GM23338 (cell line): Measurements from ENCODE around the gene VAPA. TPM values are rescaled to one million over a fixed set of nuclear protein-coding genes. Genes with fewer than 3 reads are reported as not detected.

ENCODE experiments used
- ATAC-seq: fragments of 200-7000 bp; cut with Tn5 transposase; 3 replicates; pipeline ENCODE4 v1.9.1; 2020
- DNase-seq: peaks from one replicate; pipeline ENCODE4 v3.0.0-alpha.2; 2015; ENCODE audit warnings: low spot score
- H2AFZ ChIP-seq: fragments of 200-600 bp; sonication (generic); 2 replicates; pipeline ENCODE4 v1.8.0; 2016; ENCODE audit warnings: antibody characterized with exemption, mild to moderate bottlenecking, moderate library complexity
- H3F3A ChIP-seq: fragments of 200-600 bp; sonication (generic); replicated peaks from 2 replicates; pipeline ENCODE4 v1.8.0; 2017; ENCODE audit warnings: antibody characterized with exemption, mixed run types, low read depth
- H3K27ac ChIP-seq: fragments of 200-600 bp; sonication (generic); 2 replicates; pipeline ENCODE4 v1.6.1; 2016; ENCODE audit warnings: low read depth
- H3K27me3 ChIP-seq: fragments of 200-600 bp; sonication (generic); 2 replicates; pipeline ENCODE4 v1.8.0; 2016; ENCODE audit warnings: mild to moderate bottlenecking, mixed run types, moderate library complexity; ENCODE audit not compliant: insufficient read depth
- H3K36me3 ChIP-seq: fragments of 200-600 bp; sonication (generic); 2 replicates; pipeline ENCODE4 v1.8.0; 2016; ENCODE audit warnings: mild to moderate bottlenecking; ENCODE audit not compliant: insufficient read depth
- H3K4me1 ChIP-seq: fragments of 200-600 bp; sonication (generic); 2 replicates; pipeline ENCODE4 v1.8.0; 2016; ENCODE audit warnings: mild to moderate bottlenecking, moderate library complexity; ENCODE audit not compliant: insufficient read depth
- H3K4me2 ChIP-seq: fragments of 200-600 bp; sonication (generic); 2 replicates; pipeline ENCODE4 v1.7.1; 2017; ENCODE audit warnings: mixed run types
- H3K4me3 ChIP-seq: fragments of 200-600 bp; sonication (generic); 2 replicates; pipeline ENCODE4 v1.6.1; 2016; ENCODE audit warnings: mixed run types
- H3K79me2 ChIP-seq: fragments of 200-600 bp; sonication (generic); replicated peaks from 2 replicates; pipeline ENCODE4 v1.8.0; 2017; ENCODE audit warnings: mild to moderate bottlenecking; ENCODE audit not compliant: insufficient read depth
- H3K9me2 ChIP-seq: fragments of 200-600 bp; sonication (generic); 2 replicates; pipeline ENCODE4 v1.8.0; 2017; ENCODE audit not compliant: insufficient read depth
- H4K20me1 ChIP-seq: fragments of 200-600 bp; sonication (generic); replicated peaks from 2 replicates; pipeline ENCODE4 v1.8.0; 2017; ENCODE audit warnings: mild to moderate bottlenecking; ENCODE audit not compliant: insufficient read depth
- H3K27ac Mint-ChIP-seq: 2 replicates; pipeline ENCODE4 v1.8.0; 2020; ENCODE audit warnings: inconsistent platforms, mild to moderate bottlenecking, moderate library complexity, mixed read lengths
- H3K27me3 Mint-ChIP-seq: 3 replicates; pipeline ENCODE4 v1.8.0; 2022; ENCODE audit warnings: low read depth, mild to moderate bottlenecking, moderate library complexity, mixed read lengths, inconsistent platforms; ENCODE audit not compliant: insufficient read depth, poor library complexity
- H3K36me3 Mint-ChIP-seq: 3 replicates; pipeline ENCODE4 v1.8.0; 2021; ENCODE audit warnings: low read depth, mild to moderate bottlenecking, inconsistent platforms, moderate library complexity, mixed read lengths
- H3K4me1 Mint-ChIP-seq: 3 replicates; pipeline ENCODE4 v1.8.0; 2020; ENCODE audit warnings: mild to moderate bottlenecking, inconsistent platforms, mixed read lengths
- H3K4me3 Mint-ChIP-seq: 3 replicates; pipeline ENCODE4 v1.8.0; 2021; ENCODE audit warnings: moderate library complexity, mild to moderate bottlenecking, inconsistent platforms, mixed read lengths
- H3K9me3 Mint-ChIP-seq: 3 replicates; pipeline ENCODE4 v1.8.0; 2020; ENCODE audit warnings: moderate library complexity, mild to moderate bottlenecking, inconsistent platforms, mixed read lengths
- CREB1 ChIP-seq: fragments of 250-450 bp; sonication (Bioruptor Pico); IDR thresholded peaks from 2 replicates; pipeline ENCODE4 v1.5.0; 2020; ENCODE audit warnings: low read depth, mild to moderate bottlenecking, moderate library complexity
- CTCF ChIP-seq, 2 experiments: fragments of 200-600 bp in 1 of 2; sonication (generic) in 1 of 2; conservative IDR thresholded peaks; 2 replicates each; pipeline versions ENCODE4 v1.5.1 to v1.6.1; 2016 to 2017; ENCODE audit warnings: antibody characterized with exemption in 2 of 2, low read depth in 2 of 2, mild to moderate bottlenecking in 2 of 2, moderate library complexity in 1 of 2
- ETS1 ChIP-seq: IDR thresholded peaks from 2 replicates; pipeline ENCODE4 v1.6.1; 2016; ENCODE audit warnings: antibody characterized with exemption
- EZH2 ChIP-seq: fragments of 200-600 bp; sonication (generic); IDR thresholded peaks from one replicate; pipeline ENCODE4 v1.8.0; 2017; ENCODE audit warnings: antibody characterized with exemption, mild to moderate bottlenecking, low read depth; ENCODE audit not compliant: unreplicated experiment
- EZH2phosphoT487 ChIP-seq: fragments of 200-600 bp; sonication (generic); IDR thresholded peaks from one replicate; pipeline ENCODE4 v1.8.1; 2018; ENCODE audit warnings: antibody characterized with exemption; ENCODE audit not compliant: unreplicated experiment
- JUNB ChIP-seq: IDR thresholded peaks from one replicate; pipeline ENCODE4 v1.6.1; 2016; ENCODE audit warnings: antibody characterized with exemption; ENCODE audit not compliant: unreplicated experiment
- NANOG ChIP-seq: IDR thresholded peaks from 2 replicates; pipeline ENCODE4 v1.6.1; 2016; ENCODE audit warnings: antibody characterized with exemption, borderline replicate concordance
- POLR2AphosphoS5 ChIP-seq: IDR thresholded peaks from 2 replicates; pipeline ENCODE4 v1.6.1; 2016; ENCODE audit warnings: antibody characterized with exemption, low read depth
- REST ChIP-seq: IDR thresholded peaks from one replicate; pipeline ENCODE4 v1.6.1; 2018; ENCODE audit warnings: antibody characterized with exemption; ENCODE audit not compliant: unreplicated experiment
- STAT1 ChIP-seq: IDR thresholded peaks from one replicate; pipeline ENCODE4 v1.6.1; 2016; ENCODE audit warnings: antibody characterized with exemption; ENCODE audit not compliant: unreplicated experiment
- ZNF114 ChIP-seq: fragments of 250-450 bp; sonication (Bioruptor Pico); IDR thresholded peaks from 2 replicates; pipeline ENCODE4 v1.5.0; 2020; ENCODE audit warnings: mild to moderate bottlenecking, moderate library complexity
- ZNF331 ChIP-seq: fragments of 250-450 bp; sonication (Bioruptor Pico); IDR thresholded peaks from 2 replicates; pipeline ENCODE4 v1.5.0; 2020; ENCODE audit warnings: low read depth, mild to moderate bottlenecking, moderate library complexity
- ZNF462 ChIP-seq: fragments of 250-450 bp; sonication (Bioruptor Pico); IDR thresholded peaks from 2 replicates; pipeline ENCODE4 v1.5.0; 2020; ENCODE audit warnings: mild to moderate bottlenecking, moderate library complexity
- polyA plus RNA-seq: library from polyadenylated mRNA; unstranded; fragments of >200 nt; fragmentation: Nextera tagmentation; extraction: Ambion mirVana; gene quantifications from 2 replicates; pipeline ENCODE4 v1.2.1, GENCODE V29; 2016
- total RNA-seq: library from RNA; depleted of rRNA; stranded (reverse); fragments of >200 nt; shearing (Covaris generic); gene quantifications from 2 replicates; pipeline ENCODE4 v1.2.3, GENCODE V29; 2014

Gene VAPA
- total and polyA plus RNA-seq, 2 experiments from 2014 or later: 162 to 178 TPM

- Histone ChIP-seq H2AFZ (no peak overlapping the region), H3K9me2 (no peaks in the 10 kb centered on the region), H3K79me2 (no peaks in the 10 kb centered on the region), H3K27me3 (no peaks in the 10 kb centered on the region), H3F3A (no peaks in the 10 kb centered on the region), H3K4me2 (no peak overlapping the region), H3K4me1 (peaks cover 14% of the 10 kb centered on the region), H3K36me3 (no peaks in the 10 kb centered on the region), H4K20me1 (no peaks in the 10 kb centered on the region), H3K4me3 (no peak overlapping the region), H3K27ac (no peak overlapping the region)
- Mint-ChIP-seq H3K9me3 (no peaks in the 10 kb centered on the region), H3K36me3 (no peaks in the 10 kb centered on the region), H3K27ac (no peak overlapping the region), H3K4me3 (no peak overlapping the region), H3K27me3 (no peaks in the 10 kb centered on the region), H3K4me1 (peaks cover 13% of the 10 kb centered on the region)
- DNase-seq (no peak), ATAC-seq (no peak)
- no peak for TF ChIP-seq ETS1
- no peak for TF ChIP-seq EZH2phosphoT487
- no peak for TF ChIP-seq POLR2AphosphoS5
- TF ChIP-seq ZNF462 (CRISPR knock-in tag): no peak
- TF ChIP-seq JUNB: no peak
- no peak for TF ChIP-seq STAT1
- no peak for TF ChIP-seq EZH2
- TF ChIP-seq CREB1: no peak
- TF ChIP-seq ZNF114: no peak
- no peak for TF ChIP-seq REST
- TF ChIP-seq CTCF (conservative IDR thresholded peaks at IDR 0.05; ENCODE audit: low read depth in 2 of 2): no peak
- TF ChIP-seq NANOG: no peak
- TF ChIP-seq ZNF331 (CRISPR knock-in tag): no peak
These were observed 12.4 kb upstream of the VAPA start for GRCh38 chr18:9901377-9901776.
